Body of pancreas (tissue), 4 donors: ENCODE measurements around the gene GPR171. TPM values are rescaled to one million over a fixed set of nuclear protein-coding genes. Genes with fewer than 3 reads are reported as not detected.
A peak's percentile ranks its signal among the peaks of the same experiment; 100 is the strongest.
"Not testable (repeated sequence)": the region's sequence is repeated elsewhere in the genome, so short reads cannot be mapped to it uniquely, and the experiment has no call there.

Experiments used
- ATAC-seq: fragments of 150-250 bp; one replicate; pipeline ENCODE4 v1.9.1; 2016
- DNase-seq, 4 donors: peaks; one replicate each; pipeline ENCODE4 v3.0.0-alpha.2; 2019
- H3K27ac ChIP-seq, 4 donors: fragments of 200-600 bp; sonication (generic); 1 replicate in 3 of 4; 2 replicates in 1 of 4; pipeline versions ENCODE4 v1.5.1 to v1.6.1; 2016 to 2019; ENCODE audit warnings: mild to moderate bottlenecking in 1 of 4, mixed read lengths in 1 of 4, moderate library complexity in 1 of 4
- H3K27me3 ChIP-seq, 2 donors: fragments of 200-600 bp; sonication (generic); one replicate each; pipeline ENCODE4 v1.6.0; 2016; ENCODE audit warnings: mild to moderate bottlenecking in 1 of 2
- H3K36me3 ChIP-seq, 2 donors: fragments of 200-600 bp; sonication (generic); replicated peaks in 1 of 2; 2 replicates each; pipeline ENCODE4 v1.5.1; 2016; ENCODE audit warnings: low read depth in 2 of 2; ENCODE audit not compliant: insufficient read depth in 1 of 2
- H3K4me1 ChIP-seq: fragments of 200-600 bp; sonication (generic); one replicate; pipeline ENCODE4 v1.6.0; 2016
- H3K4me3 ChIP-seq, 2 donors: fragments of 200-600 bp; sonication (generic); 1 replicate in 1 of 2; 2 replicates in 1 of 2; pipeline ENCODE4 v1.5.1; 2016 to 2019
- H3K9me3 ChIP-seq, 3 donors: fragments of 200-600 bp; sonication (generic); 1 replicate in 2 of 3; 2 replicates in 1 of 3; pipeline ENCODE4 v1.5.1; 2016
- CTCF ChIP-seq, 7 experiments: fragments of 450-650 bp in 4 of 7; fragments of 200-600 bp in 3 of 7; sonication (generic) in 3 of 7; IDR thresholded peaks; one replicate each; pipeline ENCODE4 v1.5.1; 2016 to 2019; ENCODE audit warnings: antibody characterized with exemption in 7 of 7
- POLR2A ChIP-seq, 3 donors: fragments of 450-650 bp; IDR thresholded peaks; one replicate each; pipeline ENCODE4 v1.6.1; 2016; ENCODE audit warnings: antibody characterized with exemption in 3 of 3, mild to moderate bottlenecking in 2 of 3
- WGBS, 2 donors: methylation state at CpG; one replicate each; pipeline ENCODE4 v1.1.5; 2017; 5-methylcytosine and 5-hydroxymethylcytosine counted together
- intact Hi-C: fragments of 100-400 bp; cut with DNase I; formaldehyde crosslinking; loops from one replicate; pipeline ENCODE4 v1.15.1; 2023
- total RNA-seq, 2 donors: library from RNA; depleted of rRNA; stranded (reverse); fragments of >200 nt; gene quantifications; one replicate each; pipeline ENCODE4 v1.1.0, GENCODE V29; 2016

GPR171 gene
- total RNA-seq, result under 1 TPM in 1 of 2 donors, not detected in 1; 0.78 TPM

GRCh38 chr3:151203051-151203420 is at the start of gene GPR171:
TSS of gene GPR171 (minus strand) at chr3:151203216. CDS start at chr3:151199386, 3,830 bp downstream.
- H3K27ac ChIP-seq, result no peak within 1 kb of the TSS
- TF ChIP-seq CTCF (IDR thresholded peaks at IDR 0.05) (no peak), POLR2A (IDR thresholded peaks at IDR 0.05) (peak in 1 of 3 donors; percentile 18)
- intact Hi-C loops, result no loop called here
- DNase-seq, result no peak
- H3K27me3 ChIP-seq, result no peaks in the 10 kb centered on the region
- H3K4me3 ChIP-seq, result no peak within 1 kb of the TSS
- no peaks in the 10 kb centered on the region for H3K9me3 ChIP-seq
- no peak for ATAC-seq
- H3K4me1 ChIP-seq, result no peaks in the 10 kb centered on the region
- 79 to 92% methylated on average over 3 of the region's 3 CpGs for WGBS, 2 donors
- H3K36me3 ChIP-seq, result no peaks in the 10 kb centered on the region

GRCh38 chr3:151248772-151249337 is 45.8 kb upstream of the GPR171 start:
- no peak overlapping the region for H3K27ac ChIP-seq
- H3K4me3 ChIP-seq, result no peak overlapping the region

GRCh38 chr3:151242006-151242405 is 39.0 kb upstream of the GPR171 start:
- ATAC-seq, H3K36me3 ChIP-seq, intact Hi-C loops: not testable (repeated sequence)

More at GRCh38 chr3:151248772-151249337, 45.8 kb upstream of the GPR171 start:
- Histone ChIP-seq H3K36me3 (no peaks in the 10 kb centered on the region), H3K4me1 (no peaks in the 10 kb centered on the region), H3K27me3 (no peaks in the 10 kb centered on the region), H3K9me3 (no peaks in the 10 kb centered on the region)
- 15 to 28% methylated on average over 3 of the region's 3 CpGs for WGBS, 2 donors
- no peak for TF ChIP-seq POLR2A (IDR thresholded peaks at IDR 0.05)
- no peak for TF ChIP-seq CTCF (IDR thresholded peaks at IDR 0.05)
- DNase-seq (no peak), ATAC-seq (no peak)
- intact Hi-C loops, result no loop called here

GRCh38 chr3:151236736-151237135 is 33.7 kb upstream of the GPR171 start:
- no peak for DNase-seq
- H3K27me3 ChIP-seq, result no peaks in the 10 kb centered on the region
- H3K4me1 ChIP-seq, result no peaks in the 10 kb centered on the region
- TF ChIP-seq POLR2A (IDR thresholded peaks at IDR 0.05) (no peak), CTCF (IDR thresholded peaks at IDR 0.05) (no peak)
- intact Hi-C loops, result no loop called here
- no peak for ATAC-seq
- no peaks in the 10 kb centered on the region for H3K9me3 ChIP-seq
- H3K27ac ChIP-seq, result no peak overlapping the region
- WGBS, 2 donors, result 83 to 84% methylated on average over 7 of the region's 7 CpGs
- no peaks in the 10 kb centered on the region for H3K36me3 ChIP-seq
- H3K4me3 ChIP-seq, result no peak overlapping the region

More at GRCh38 chr3:151242006-151242405, 39.0 kb upstream of the GPR171 start:
- not testable (repeated sequence) for H3K27me3 ChIP-seq, DNase-seq, H3K4me3 ChIP-seq, H3K4me1 ChIP-seq, H3K9me3 ChIP-seq, H3K27ac ChIP-seq
- 76 to 84% methylated on average over 18 of the region's 18 CpGs for WGBS, 2 donors

- Histone ChIP-seq H3K27me3 (no peaks in the 10 kb centered on the region), H3K4me3 (no peak overlapping the region), H3K36me3 (no peaks in the 10 kb centered on the region), H3K4me1 (no peaks in the 10 kb centered on the region), H3K27ac (no peak overlapping the region), H3K9me3 (no peaks in the 10 kb centered on the region)
- TF ChIP-seq POLR2A (IDR thresholded peaks at IDR 0.05) (no peak), CTCF (IDR thresholded peaks at IDR 0.05) (no peak)
- intact Hi-C loops, result no loop called here
- WGBS, 2 donors, result 57 to 64% methylated on average over 2 of the region's 2 CpGs
- no peak for DNase-seq
- no peak for ATAC-seq
Observed at GRCh38 chr3:151236316-151236715, 33.3 kb upstream of the GPR171 start.
